Measurements from ENCODE around the gene TGM2. TPM values are rescaled to one million over a fixed set of nuclear protein-coding genes. Genes with fewer than 3 reads are reported as not detected.

Gene TGM2
- total and polyA plus RNA-seq, 9 of the 15 experiments (the other 6 are each of a cell fraction or from before 2014, with no cell fraction given) = 5.5 to 78.5 (median 37.6) TPM

- no TSS peak for BruUV-seq (replicated peaks)
These were observed 37.0 kb downstream of the TGM2 start for GRCh38 chr20:38127920-38128528.

More at GRCh38 chr20:38127920-38128528, 37.0 kb downstream of the TGM2 start:
- ATAC-seq (no peak), FAIRE-seq (no peak), DNase-seq (ENCODE audit: extremely low read depth in 1 of 4, low spot score in 3 of 4) (no peak)
- H3K79me2 ChIP-seq (ENCODE audit: control insufficient read depth, insufficient read depth, low read length) = no peaks in the 10 kb centered on the region
- no peaks in the 10 kb centered on the region for H3K27me3 ChIP-seq (ENCODE audit: control insufficient read depth in 2 of 2, insufficient read depth in 2 of 2, low read length in 2 of 2)
- H3K4me1 ChIP-seq (replicated peaks in 1 of 2; ENCODE audit: control insufficient read depth in 2 of 2, insufficient read depth in 2 of 2, low read length in 2 of 2) = peaks cover 42% of the 10 kb centered on the region in 2 experiments
- intact Hi-C loops (cut with micrococcal nuclease) (no loop called here), in situ Hi-C loops (cut with MboI) (no loop called here)
- ChIA-PET POLR2A (interaction anchor here (0.8 to 3.4 kb wide), 6 partner anchors 9 to 45 kb away, joined by 3 to 13 read pairs (median 3); no protein-coding TSS in a partner anchor), CTCF (ENCODE audit: low intra/inter-chr PET ratio) (no interaction called here)
- TF ChIP-seq DACH1 (IDR thresholded peaks at IDR 0.05; ENCODE audit: partially characterized antibody) (no peak), ZNF165 (CRISPR knock-in tag; IDR thresholded peaks at IDR 0.05; ENCODE audit: borderline replicate concordance) (no peak), NFIX (CRISPR knock-in tag; IDR thresholded peaks at IDR 0.05; ENCODE audit: low read depth) (no peak), PCBP1 (IDR thresholded peaks at IDR 0.05; ENCODE audit: low read depth, low read length, poor library complexity, severe bottlenecking) (no peak), TAL1 (IDR thresholded peaks at IDR 0.05) (no peak), IRF2 (CRISPR knock-in tag; IDR thresholded peaks at IDR 0.05) (no peak), SRSF9 (IDR thresholded peaks at IDR 0.05; ENCODE audit: borderline replicate concordance, low read depth, low read length) (no peak), TBL1XR1 (IDR thresholded peaks at IDR 0.05; ENCODE audit: low read length in 2 of 2) (no peak), HDGF (IDR thresholded peaks at IDR 0.05) (no peak), RBM15 (IDR thresholded peaks at IDR 0.05; ENCODE audit: insufficient read depth, low read length) (no peak), TEAD4 (IDR thresholded peaks at IDR 0.05; ENCODE audit: low read length) (no peak), TEAD4 (CRISPR knock-in tag; IDR thresholded peaks at IDR 0.05; ENCODE audit: borderline replicate concordance) (no peak), ARNT (IDR thresholded peaks at IDR 0.05) (no peak), CXXC5 (CRISPR knock-in tag; IDR thresholded peaks at IDR 0.05) (no peak)
- TF ChIP-seq, protein P1, sequence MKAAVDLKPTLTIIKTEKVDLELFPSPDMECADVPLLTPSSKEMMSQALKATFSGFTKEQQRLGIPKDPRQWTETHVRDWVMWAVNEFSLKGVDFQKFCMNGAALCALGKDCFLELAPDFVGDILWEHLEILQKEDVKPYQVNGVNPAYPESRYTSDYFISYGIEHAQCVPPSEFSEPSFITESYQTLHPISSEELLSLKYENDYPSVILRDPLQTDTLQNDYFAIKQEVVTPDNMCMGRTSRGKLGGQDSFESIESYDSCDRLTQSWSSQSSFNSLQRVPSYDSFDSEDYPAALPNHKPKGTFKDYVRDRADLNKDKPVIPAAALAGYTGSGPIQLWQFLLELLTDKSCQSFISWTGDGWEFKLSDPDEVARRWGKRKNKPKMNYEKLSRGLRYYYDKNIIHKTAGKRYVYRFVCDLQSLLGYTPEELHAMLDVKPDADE (conservative IDR thresholded peaks at IDR 0.05; ENCODE audit: control insufficient read depth, low read depth, low read length) = no peak
- H3K9me1 ChIP-seq (ENCODE audit: control insufficient read depth, insufficient read depth, low read length) = no peaks in the 10 kb centered on the region
- no peak overlapping the region; the same call in 1 of the 3 replicates for H3K27ac ChIP-seq (ENCODE audit: extremely low read depth, low read depth, low read length)
- H3K36me3 ChIP-seq (ENCODE audit: control insufficient read depth, insufficient read depth, low read length) = peaks cover 23% of the 10 kb centered on the region; the same call in 2 of the 3 replicates
- WGBS (ENCODE audit: insufficient coverage, low coverage, missing lambda C conversion rate) = 71% methylated on average over 9 of the region's 9 CpGs
- no peak overlapping the region for H3K4me3 ChIP-seq
- no peak overlapping the region for H3K4me2 ChIP-seq (ENCODE audit: insufficient read depth, low read length)
- no peak overlapping the region; the same call in 1 of the 2 replicates for H2AFZ ChIP-seq (ENCODE audit: low read depth, low read length)
- H4K20me1 ChIP-seq (replicated peaks; ENCODE audit: control insufficient read depth, insufficient read depth, low read length) = no peaks in the 10 kb centered on the region
- H3K9ac ChIP-seq (ENCODE audit: insufficient read depth in 1 of 2, low read depth in 2 of 2, low read length in 2 of 2) = no peak overlapping the region
- H3K9me3 ChIP-seq (replicated peaks; ENCODE audit: control insufficient read depth, insufficient read depth, low read depth, low read length) = no peaks in the 10 kb centered on the region
